Immature natural killer cell (primary cell): Measurements from ENCODE around the gene PTGDR2. TPM values are rescaled to one million over a fixed set of nuclear protein-coding genes. Genes with fewer than 3 reads are reported as not detected.

ENCODE experiments used
- DNase-seq, 3 donors: peaks; one replicate each; pipeline ENCODE4 v3.0.0; 2022; ENCODE audit warnings: mixed read lengths in 1 of 3
- H3K27ac Mint-ChIP-seq, 6 donors: one replicate each; pipeline ENCODE4 v1.8.0; 2020; ENCODE audit warnings: mixed read lengths in 6 of 6, mild to moderate bottlenecking in 5 of 6, inconsistent platforms in 4 of 6, moderate library complexity in 3 of 6
- H3K27me3 Mint-ChIP-seq, 3 donors: one replicate each; pipeline ENCODE4 v1.8.0; 2020 to 2021; ENCODE audit warnings: low read depth in 3 of 3, mild to moderate bottlenecking in 3 of 3, mixed read lengths in 3 of 3, moderate library complexity in 3 of 3, inconsistent platforms in 1 of 3
- H3K36me3 Mint-ChIP-seq, 3 donors: one replicate each; pipeline ENCODE4 v1.8.0; 2020; ENCODE audit warnings: mixed read lengths in 3 of 3, inconsistent platforms in 2 of 3, mild to moderate bottlenecking in 2 of 3
- H3K4me1 Mint-ChIP-seq, 2 donors: one replicate each; pipeline ENCODE4 v1.8.0; 2020; ENCODE audit warnings: inconsistent platforms in 2 of 2, mild to moderate bottlenecking in 2 of 2, mixed read lengths in 2 of 2, moderate library complexity in 1 of 2
- H3K4me3 Mint-ChIP-seq, 5 donors: one replicate each; pipeline ENCODE4 v1.8.0; 2020; ENCODE audit warnings: mild to moderate bottlenecking in 5 of 5, mixed read lengths in 5 of 5, inconsistent platforms in 3 of 5, moderate library complexity in 3 of 5
- H3K9me3 Mint-ChIP-seq, 6 donors: one replicate each; pipeline ENCODE4 v1.8.0; 2020; ENCODE audit warnings: mild to moderate bottlenecking in 6 of 6, mixed read lengths in 6 of 6, inconsistent platforms in 4 of 6, moderate library complexity in 3 of 6
- polyA plus RNA-seq, 3 donors: library from polyadenylated mRNA; unstranded; fragments of 300-500 nt; fragmentation: Illumina TruSeq; gene quantifications; one replicate each; pipeline ENCODE4 v1.2.3, GENCODE V29; 2021

Gene PTGDR2
- polyA plus RNA-seq, 3 donors from 2014 or later = 0.46 to 0.49 TPM; not detected in 1

- no peak for DNase-seq
- no peaks in the 10 kb centered on the region for H3K9me3 Mint-ChIP-seq
- peaks cover 2 to 3% (median 3%) of the 10 kb centered on the region in 3 donors for H3K27me3 Mint-ChIP-seq
- H3K36me3 Mint-ChIP-seq = peaks cover 0 to 3% (median 0%) of the 10 kb centered on the region in 3 donors
- H3K4me3 Mint-ChIP-seq = no peak overlapping the region
- no peak overlapping the region for H3K27ac Mint-ChIP-seq
- no peaks in the 10 kb centered on the region for H3K4me1 Mint-ChIP-seq
Observed at GRCh38 chr11:60858731-60859464, 3.1 kb upstream of the PTGDR2 start.

GRCh38 chr11:60858236-60858635 is 2.5 kb upstream of the PTGDR2 start:
- Mint-ChIP-seq H3K27me3 (peaks cover 2 to 3% (median 3%) of the 10 kb centered on the region in 3 donors), H3K4me1 (no peaks in the 10 kb centered on the region), H3K9me3 (no peaks in the 10 kb centered on the region), H3K36me3 (peaks cover 0 to 3% (median 0%) of the 10 kb centered on the region in 3 donors), H3K27ac (no peak overlapping the region), H3K4me3 (no peak overlapping the region)
- no peak for DNase-seq

DNA sequence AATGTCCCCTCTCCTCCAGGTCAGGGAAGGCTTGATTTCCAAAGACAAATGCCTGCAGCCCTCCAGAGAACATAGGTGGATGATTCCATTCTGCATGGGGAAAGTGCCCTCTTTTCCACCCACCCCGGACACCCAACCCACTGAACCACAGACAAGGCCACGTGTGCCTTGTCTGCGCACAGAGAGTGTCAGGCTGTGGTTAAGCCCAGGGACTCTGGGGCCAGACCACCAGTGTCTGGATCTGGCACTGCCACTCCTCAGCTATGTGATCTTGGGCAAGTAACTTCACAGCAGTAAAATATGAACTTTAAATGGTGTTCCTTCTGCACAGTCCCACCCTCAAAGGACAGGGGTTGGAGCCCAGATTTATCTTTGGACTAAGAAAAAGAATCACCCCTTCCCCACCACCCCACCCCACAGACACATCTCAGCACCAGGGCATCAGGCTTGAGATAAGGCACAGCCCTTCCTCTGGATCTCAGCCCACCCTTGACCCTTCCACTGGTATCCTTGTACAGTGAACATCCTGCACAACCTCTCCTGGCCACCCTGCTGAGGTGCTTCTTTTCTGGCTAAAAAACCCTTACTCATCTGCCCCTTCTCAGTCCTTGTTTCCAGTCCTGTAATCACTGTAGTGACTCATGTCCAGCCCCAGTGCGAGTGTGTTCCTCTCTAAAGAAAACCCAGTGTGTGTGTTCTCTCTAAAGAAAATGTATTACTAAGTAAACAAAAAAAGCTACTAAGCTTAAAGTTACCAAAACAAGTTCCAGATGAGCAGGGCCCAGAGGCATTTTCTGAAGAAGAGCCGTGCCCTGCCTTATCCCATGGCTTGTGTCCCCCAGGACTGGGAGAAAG is 1.9 kb upstream of the PTGDR2 start:
- Mint-ChIP-seq H3K9me3 (no peaks in the 10 kb centered on the region), H3K36me3 (peaks cover 0 to 3% (median 2%) of the 10 kb centered on the region in 3 donors), H3K4me3 (no peak overlapping the region), H3K27ac (no peak overlapping the region), H3K4me1 (no peaks in the 10 kb centered on the region), H3K27me3 (peaks cover 2 to 3% (median 3%) of the 10 kb centered on the region in 3 donors)
- DNase-seq = no peak

GRCh38 chr11:60854847-60855725 is 664 bp downstream of the PTGDR2 start:
- no peak overlapping the region for H3K4me3 Mint-ChIP-seq

DNA sequence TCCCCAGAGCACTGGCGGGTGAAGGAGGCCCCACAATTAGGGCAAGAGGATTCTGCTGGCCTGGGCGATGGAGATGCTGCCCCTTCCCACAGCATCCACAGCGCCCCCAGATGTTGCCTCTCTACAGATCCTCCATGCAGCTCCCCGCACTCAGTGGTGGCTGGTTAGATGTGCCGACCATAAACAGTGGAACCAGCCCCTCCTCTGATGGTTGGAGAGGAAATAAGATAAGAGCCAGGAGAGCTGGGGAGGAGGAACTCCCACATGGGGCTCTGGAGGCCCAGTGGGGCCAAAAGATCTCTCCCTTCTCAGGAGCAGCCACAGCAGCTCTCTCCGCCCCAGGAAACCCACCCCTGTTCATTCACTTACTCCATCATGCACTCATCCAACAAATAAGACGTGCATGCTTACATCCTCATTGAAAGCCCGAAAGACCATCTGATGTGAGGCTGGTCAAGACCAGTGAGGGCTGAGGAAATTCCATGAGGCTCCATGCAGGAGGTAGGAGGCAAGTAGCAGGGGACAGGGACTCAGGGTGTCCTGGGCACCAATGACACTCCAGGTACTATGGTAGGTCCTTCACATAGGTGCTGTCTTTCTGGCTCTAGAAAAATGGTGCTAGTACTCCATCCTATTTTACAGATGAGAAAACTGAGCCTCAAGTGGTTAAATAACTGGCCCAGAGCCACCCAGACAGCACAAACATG is 1.5 kb downstream of the PTGDR2 start:
- H3K27ac Mint-ChIP-seq = no peak overlapping the region
- peaks cover 0 to 3% (median 3%) of the 10 kb centered on the region in 3 donors for H3K27me3 Mint-ChIP-seq
- H3K36me3 Mint-ChIP-seq = peaks cover 11 to 13% (median 12%) of the 10 kb centered on the region in 3 donors
- no peak overlapping the region for H3K4me3 Mint-ChIP-seq
- no peaks in the 10 kb centered on the region for H3K9me3 Mint-ChIP-seq
- no peaks in the 10 kb centered on the region for H3K4me1 Mint-ChIP-seq
- DNase-seq = no peak

More at GRCh38 chr11:60854847-60855725, 664 bp downstream of the PTGDR2 start:
- Mint-ChIP-seq H3K36me3 (peaks cover 9 to 13% (median 11%) of the 10 kb centered on the region in 3 donors), H3K4me1 (no peaks in the 10 kb centered on the region), H3K9me3 (no peaks in the 10 kb centered on the region), H3K27me3 (peaks cover 0 to 3% (median 3%) of the 10 kb centered on the region in 3 donors), H3K27ac (no peak overlapping the region)
- DNase-seq = no peak

DNA sequence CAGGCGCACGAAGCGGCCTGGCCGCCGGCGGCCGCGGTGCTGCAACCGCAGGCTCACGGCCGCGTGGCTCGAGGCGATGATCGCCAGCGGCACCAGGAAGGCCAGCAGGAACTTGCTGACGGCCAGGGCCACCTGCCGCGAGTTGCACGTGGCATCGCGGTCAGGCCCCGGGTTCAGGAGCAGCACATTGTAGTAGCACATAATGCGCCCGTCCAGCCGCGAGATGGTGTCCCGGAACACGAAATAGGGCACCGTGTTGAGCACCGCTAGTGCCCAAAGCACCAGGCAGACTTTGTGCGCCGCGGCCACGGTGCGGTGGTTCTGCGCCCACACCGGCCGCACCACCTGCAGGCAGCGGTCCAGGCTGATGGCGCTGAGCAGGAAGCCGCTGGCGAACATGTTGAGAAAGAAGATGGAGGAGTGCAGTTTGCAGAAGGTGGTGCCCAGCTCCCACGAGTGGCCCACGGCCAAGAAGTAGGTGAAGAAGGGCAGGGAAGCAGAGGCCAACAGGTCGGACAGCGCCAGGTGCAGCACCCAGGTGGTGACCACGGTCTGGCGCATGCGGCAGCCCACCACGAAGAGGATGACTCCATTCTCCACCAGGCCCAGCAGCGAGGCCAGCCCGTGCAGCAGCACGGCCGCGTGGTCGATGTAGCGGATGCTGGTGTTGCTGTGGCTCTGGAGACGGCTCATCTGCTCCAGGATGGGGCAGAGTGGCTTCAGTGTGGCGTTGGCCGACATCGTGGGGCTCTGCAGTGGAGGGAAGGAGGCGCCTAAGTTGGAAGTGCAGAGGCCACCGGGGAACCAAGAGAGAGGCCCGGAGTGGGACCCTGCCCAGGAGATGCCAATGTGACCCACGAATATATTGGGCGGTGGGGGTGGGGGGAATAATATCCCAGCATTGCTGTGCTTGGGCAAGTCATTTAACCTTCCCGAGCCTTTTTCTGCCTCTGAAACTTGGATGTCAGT is 2.5 kb downstream of the PTGDR2 start:
- H3K9me3 Mint-ChIP-seq = no peaks in the 10 kb centered on the region
- no peaks in the 10 kb centered on the region for H3K4me1 Mint-ChIP-seq
- H3K27me3 Mint-ChIP-seq = peaks cover 0 to 3% (median 1%) of the 10 kb centered on the region in 3 donors
- H3K4me3 Mint-ChIP-seq = no peak overlapping the region
- no peak overlapping the region for H3K27ac Mint-ChIP-seq
- no peak for DNase-seq
- peaks cover 11 to 17% (median 13%) of the 10 kb centered on the region in 3 donors for H3K36me3 Mint-ChIP-seq

GRCh38 chr11:60852117-60852981 is 3.4 kb downstream of the PTGDR2 start:
- no peak overlapping the region for H3K4me3 Mint-ChIP-seq
- no peaks in the 10 kb centered on the region for H3K9me3 Mint-ChIP-seq
- H3K4me1 Mint-ChIP-seq = no peaks in the 10 kb centered on the region
- no peak overlapping the region for H3K27ac Mint-ChIP-seq
- H3K27me3 Mint-ChIP-seq = peaks cover 0 to 3% (median 1%) of the 10 kb centered on the region in 3 donors
- no peak for DNase-seq
- H3K36me3 Mint-ChIP-seq = peaks cover 11 to 17% (median 13%) of the 10 kb centered on the region in 3 donors

GRCh38 chr11:60851327-60852104 is 4.2 kb downstream of the PTGDR2 start:
- Mint-ChIP-seq H3K27ac (no peak overlapping the region), H3K9me3 (no peaks in the 10 kb centered on the region), H3K36me3 (peaks cover 11 to 17% (median 13%) of the 10 kb centered on the region in 3 donors), H3K4me1 (no peaks in the 10 kb centered on the region), H3K4me3 (no peak overlapping the region), H3K27me3 (peaks cover 0 to 3% (median 1%) of the 10 kb centered on the region in 3 donors)
- no peak for DNase-seq

DNA sequence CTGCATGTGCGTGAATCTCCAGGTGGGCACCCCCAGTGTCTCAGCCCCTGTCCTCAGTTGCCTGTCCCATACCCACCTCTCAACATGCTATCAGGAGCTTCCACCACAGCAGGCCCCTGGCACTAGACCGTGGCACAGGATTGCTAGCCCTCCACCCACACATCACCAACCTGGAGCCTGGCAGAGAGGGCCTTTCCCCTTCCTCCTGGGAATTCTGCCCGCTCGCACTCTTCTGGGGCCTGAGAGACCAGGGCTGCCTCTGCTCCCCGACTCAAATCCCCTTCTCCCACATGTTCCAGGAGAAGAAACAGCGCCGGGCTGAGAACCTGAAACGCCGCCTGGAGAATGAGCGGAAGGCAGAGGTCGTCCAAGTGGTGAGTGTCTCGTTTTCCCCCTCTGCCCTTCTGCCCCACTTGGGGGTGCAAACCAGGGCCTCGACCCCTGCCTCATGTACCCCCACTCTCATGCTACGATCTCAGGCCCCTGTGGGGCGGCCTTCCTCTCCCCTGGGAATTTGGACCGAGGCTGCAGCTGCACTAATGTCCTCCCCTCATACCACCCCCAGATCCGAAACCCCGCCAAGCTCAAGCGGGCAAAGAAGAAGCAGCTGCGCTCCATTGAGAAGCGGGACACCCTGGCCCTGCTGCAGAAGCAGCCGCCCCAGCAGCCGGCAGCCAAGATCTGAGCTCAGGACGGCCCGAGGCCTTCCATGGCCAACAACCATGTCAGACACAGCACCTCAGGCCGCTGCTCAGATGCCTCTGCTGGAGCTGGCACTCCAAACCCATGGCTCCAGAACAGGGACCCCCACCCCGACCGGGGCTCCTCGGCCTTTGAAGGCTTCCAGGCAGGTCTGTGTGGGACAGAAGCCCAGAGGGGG is 5.9 kb downstream of the PTGDR2 start:
- Mint-ChIP-seq H3K4me1 (peaks cover 1 to 5% of the 10 kb centered on the region in 2 donors), H3K36me3 (peaks cover 10 to 17% (median 11%) of the 10 kb centered on the region in 3 donors), H3K4me3 (no peak overlapping the region), H3K9me3 (no peaks in the 10 kb centered on the region), H3K27ac (no peak overlapping the region), H3K27me3 (no peaks in the 10 kb centered on the region)
- DNase-seq = no peak

- H3K9me3 Mint-ChIP-seq = no peaks in the 10 kb centered on the region
Observed at GRCh38 chr11:60848714-60849151, 7.0 kb downstream of the PTGDR2 start.

More at GRCh38 chr11:60848714-60849151, 7.0 kb downstream of the PTGDR2 start:
- Mint-ChIP-seq H3K4me3 (no peak overlapping the region), H3K4me1 (peaks cover 12 to 17% of the 10 kb centered on the region in 2 donors), H3K27me3 (no peaks in the 10 kb centered on the region), H3K27ac (no peak overlapping the region), H3K36me3 (peaks cover 10 to 17% (median 11%) of the 10 kb centered on the region in 3 donors)
- no peak for DNase-seq
